ENCODE data around the gene PPP1R12A.

PPP1R12A gene

DNA sequence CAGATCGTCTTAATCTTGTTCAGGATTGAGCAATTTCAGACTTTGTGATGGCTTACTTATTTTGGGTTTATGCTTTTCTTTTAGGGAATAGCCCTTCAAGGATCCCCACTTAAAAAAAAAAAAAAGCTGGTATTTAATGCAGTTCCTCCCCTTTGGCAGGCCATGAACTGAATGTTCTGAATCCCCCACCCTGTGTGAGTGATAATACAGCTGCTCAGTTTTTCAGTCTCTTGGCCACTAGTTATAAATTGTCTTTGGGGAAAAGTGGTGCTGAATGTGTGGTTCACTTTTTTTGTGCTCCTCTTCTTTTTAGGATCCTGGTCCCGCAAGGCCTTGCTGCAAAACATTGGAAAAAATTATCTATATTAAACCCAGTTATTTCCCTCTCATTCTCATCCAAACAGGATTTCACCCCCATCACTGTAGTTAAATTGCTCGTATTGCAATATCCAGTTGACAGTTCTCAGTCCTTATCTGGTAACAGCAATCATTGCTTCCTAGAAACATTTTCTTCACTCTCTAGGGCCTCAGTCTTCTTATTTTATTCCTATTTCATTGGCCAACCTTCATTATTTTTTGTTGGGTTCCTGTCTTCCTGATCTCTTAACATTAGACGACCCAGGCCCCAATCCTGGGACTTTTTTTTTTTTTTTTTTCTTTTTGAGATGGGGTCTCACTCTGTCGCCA is 171.0 kb downstream of the PPP1R12A start:
- DNase-seq, result no peak

DNA sequence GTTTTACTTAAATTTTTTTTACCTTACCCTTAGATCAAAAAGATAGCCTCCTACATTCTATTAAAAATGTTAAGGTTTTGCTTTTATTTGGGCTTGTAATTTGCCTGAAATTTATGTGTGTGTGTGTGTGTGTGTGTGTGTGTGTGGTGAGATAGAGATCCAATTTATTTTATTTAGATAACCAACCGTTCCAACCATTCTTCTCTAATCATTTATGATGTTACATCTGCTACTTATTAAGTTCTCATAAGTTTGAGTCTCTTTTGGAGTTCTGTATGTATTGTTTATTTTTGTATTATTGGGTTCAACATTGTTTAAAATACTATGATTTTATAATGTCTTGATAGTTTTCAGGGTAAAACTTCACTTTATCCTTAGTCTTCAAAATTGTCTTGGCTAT is 173.6 kb downstream of the PPP1R12A start:
- DNase-seq, result no peak

DNA sequence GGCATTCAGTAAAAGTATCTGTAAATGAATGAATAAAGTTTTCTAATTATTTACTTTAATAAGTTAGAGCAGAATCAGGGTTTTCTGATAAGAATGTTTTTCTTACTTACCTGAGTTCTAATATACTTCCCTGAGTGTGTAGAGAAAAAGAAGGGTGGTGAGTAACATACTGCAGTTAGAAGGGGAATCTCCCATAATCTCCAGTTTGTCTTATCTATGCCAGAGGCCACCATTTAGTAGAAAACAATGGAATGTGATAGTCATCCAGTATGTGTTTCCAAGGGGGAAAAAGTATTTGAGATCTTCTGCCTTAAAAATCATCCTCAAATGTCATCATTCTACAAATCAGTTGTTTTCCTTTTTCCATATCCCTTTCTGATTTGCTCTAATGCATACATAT is 187.6 kb downstream of the PPP1R12A start:
- DNase-seq, result no peak

DNA sequence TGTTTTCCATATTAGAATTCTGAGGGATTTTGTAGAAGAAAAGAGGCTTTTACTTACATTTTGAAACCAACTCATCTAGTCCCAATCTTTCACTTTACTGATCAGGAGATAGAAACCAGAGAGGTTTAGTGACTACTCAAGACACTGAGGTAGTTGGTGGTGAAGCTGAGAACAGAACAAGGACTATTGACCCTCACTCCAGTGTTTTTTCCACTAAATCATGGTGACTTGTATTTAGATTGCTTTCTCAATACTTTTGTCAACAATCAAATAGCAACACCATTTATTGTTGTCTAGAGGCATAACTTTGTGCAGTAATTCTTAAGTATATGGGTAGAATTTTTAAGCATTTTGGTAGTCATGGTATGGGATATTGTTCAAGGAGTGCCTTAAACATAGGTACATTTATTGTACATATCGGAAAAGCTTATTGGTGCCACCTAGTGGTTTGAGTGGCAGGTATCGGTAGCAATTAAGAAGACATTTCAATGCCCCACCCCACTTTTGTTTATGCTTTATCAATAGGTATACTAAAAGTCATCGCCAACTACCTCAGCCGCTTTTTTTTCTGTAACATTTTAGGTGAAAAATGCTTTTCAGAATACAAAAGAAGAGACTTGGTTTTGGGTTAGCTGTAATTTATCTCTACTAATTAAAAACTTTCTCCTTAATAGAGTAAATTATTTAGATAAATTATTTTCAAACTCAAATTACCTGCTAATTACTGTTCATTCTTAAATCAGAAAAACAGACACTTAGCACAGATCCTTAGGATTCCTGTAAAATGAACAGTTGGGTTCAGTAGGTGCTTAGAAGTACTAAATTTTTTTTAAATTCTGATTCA is 196.8 kb downstream of the PPP1R12A start:
- peak; percentile 16 for DNase-seq

DNA sequence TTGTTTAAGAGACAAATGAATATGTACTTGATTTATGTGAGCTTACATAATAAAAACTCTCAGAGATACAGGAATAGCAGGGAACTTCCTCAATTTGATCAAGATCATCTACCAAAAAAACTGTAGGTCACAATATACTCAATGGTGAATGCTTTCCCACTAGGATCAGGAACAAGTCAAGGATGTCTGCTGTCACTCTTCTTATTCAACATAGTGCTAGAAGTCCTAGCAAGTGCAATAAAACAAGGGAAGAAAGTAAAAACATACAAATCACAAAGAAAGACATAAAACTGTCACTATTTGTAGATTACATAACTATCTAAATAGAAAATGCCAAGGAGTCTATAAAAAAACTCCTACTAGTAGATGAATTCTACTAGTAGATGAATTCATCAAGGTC is 202.3 kb downstream of the PPP1R12A start:
- no peak for DNase-seq

DNA sequence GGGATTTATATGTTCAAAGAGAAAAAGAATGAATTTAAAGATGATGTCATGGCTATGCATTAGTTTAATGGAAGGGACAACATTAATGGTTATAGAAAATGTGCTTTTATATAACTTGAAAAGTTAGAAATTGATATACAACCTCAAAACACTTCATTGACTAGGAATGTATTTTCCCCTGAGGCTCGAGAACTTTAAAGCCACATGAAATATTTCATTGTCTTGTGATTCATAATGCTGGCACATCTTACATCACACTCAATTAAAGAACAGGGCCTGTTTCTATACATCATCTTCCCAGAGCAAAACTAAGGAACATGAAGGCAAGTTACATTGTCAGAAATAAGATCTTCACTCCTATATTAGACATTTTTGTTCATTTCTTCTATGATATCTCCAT is 208.9 kb downstream of the PPP1R12A start:
- DNase-seq, result no peak

Measured in NCI-H1092 treated with DMSO at 0.1 percent for 48 hours (cell line).